Measurements from ENCODE around the gene SMPD1. TPM values are rescaled to one million over a fixed set of nuclear protein-coding genes. Genes with fewer than 3 reads are reported as not detected.

The SMPD1 gene
- total RNA-seq, 1 experiment from 2014 or later = 2.8 TPM

DNA sequence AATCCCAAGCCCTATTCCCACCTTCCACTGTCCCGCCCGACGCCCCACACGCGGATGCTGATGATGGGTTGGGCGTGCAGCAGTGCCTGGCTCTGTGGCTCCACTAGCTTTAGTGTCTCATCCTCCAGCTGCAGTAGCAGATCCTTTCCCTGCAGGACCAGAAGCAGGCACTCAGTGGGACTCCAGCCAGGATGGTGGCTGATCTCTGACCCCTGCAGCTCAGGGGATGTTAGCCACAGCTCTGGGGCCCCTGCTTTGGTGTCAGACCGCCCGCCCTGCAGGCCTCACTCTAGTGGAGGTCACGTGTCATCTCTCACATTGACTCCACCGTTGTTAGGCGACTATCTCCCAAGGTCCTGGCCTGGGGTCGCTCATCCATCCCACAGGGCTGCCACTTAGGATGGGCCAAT, 11.8 kb downstream of the SMPD1 start:
- Histone ChIP-seq H3K27ac (ENCODE audit: low read depth, low read length) (no peak overlapping the region), H3K36me3 (ENCODE audit: control insufficient read depth in 1 of 2, insufficient read depth in 2 of 2, low read length in 2 of 2) (no peaks in the 10 kb centered on the region), H4K20me1 (ENCODE audit: insufficient read depth) (no peaks in the 10 kb centered on the region), H3K4me2 (ENCODE audit: low read length) (no peak overlapping the region), H2AFZ (ENCODE audit: low read depth, low read length, poor library complexity, severe bottlenecking) (no peak overlapping the region), H3K4me1 (ENCODE audit: control insufficient read depth in 1 of 2, insufficient read depth in 2 of 2, low read length in 2 of 2) (peaks cover 4 to 12% of the 10 kb centered on the region in 2 experiments; a peak in 3 of 4 replicates), H3K9me2 (ENCODE audit: insufficient read depth) (no peaks in the 10 kb centered on the region), H3K27me3 (ENCODE audit: insufficient read depth, low read length) (no peaks in the 10 kb centered on the region), H3K79me2 (ENCODE audit: insufficient read depth, low read length) (no peaks in the 10 kb centered on the region), H3K9me3 (ENCODE audit: control insufficient read depth in 1 of 2, insufficient read depth in 1 of 2, low read depth in 1 of 2, low read length in 2 of 2) (no peaks in the 10 kb centered on the region), H3K4me3 (replicated peaks in 1 of 2; ENCODE audit: low read depth in 1 of 2, low read length in 2 of 2) (no peak overlapping the region), H3K9ac (ENCODE audit: low read length) (no peak overlapping the region)
- intact Hi-C loops (cut with micrococcal nuclease) = no loop called here
- ChIA-PET POLR2A (no interaction called here), CTCF (no interaction called here), RAD21 (ENCODE audit: low non-redundant PET in 1 of 2, low total read pairs in 2 of 2, uncharacterized antibody in 2 of 2, unreplicated experiment in 2 of 2) (no interaction called here)
- no TSS peak for BruUV-seq (replicated peaks)
- TF ChIP-seq EZH2 (IDR thresholded peaks at IDR 0.05) (no peak), SRF (IDR thresholded peaks at IDR 0.05; ENCODE audit: low read depth) (no peak), ELF1 (IDR thresholded peaks at IDR 0.05; ENCODE audit: borderline replicate concordance, low read depth) (no peak), RAD21 (IDR thresholded peaks at IDR 0.05; ENCODE audit: low read depth) (no peak), YY1 (IDR thresholded peaks at IDR 0.05; ENCODE audit: extremely low read depth, insufficient replicate concordance, low read depth, low read length) (no peak), FOSL1 (IDR thresholded peaks at IDR 0.05; ENCODE audit: low read depth) (no peak), TCF7L2 (IDR thresholded peaks at IDR 0.05; ENCODE audit: borderline replicate concordance, extremely low read depth, insufficient read depth, insufficient read length) (no peak), ZFX (IDR thresholded peaks at IDR 0.05) (no peak), SIN3A (IDR thresholded peaks at IDR 0.05; ENCODE audit: low read depth) (no peak), POLR2AphosphoS5 (IDR thresholded peaks at IDR 0.05; ENCODE audit: low read depth, low read length) (no peak), POLR2A (IDR thresholded peaks at IDR 0.05; ENCODE audit: borderline replicate concordance, extremely low read depth, insufficient read depth, insufficient read length) (no peak), JUND (IDR thresholded peaks at IDR 0.05) (no peak), EGR1 (IDR thresholded peaks at IDR 0.05; ENCODE audit: low read depth) (no peak), CBX3 (IDR thresholded peaks at IDR 0.05; ENCODE audit: low read depth) (no peak), ZNF274 (IDR thresholded peaks at IDR 0.05; ENCODE audit: low read depth, low read length) (no peak), EZH2phosphoT487 (IDR thresholded peaks at IDR 0.05; ENCODE audit: borderline replicate concordance) (no peak)
- TF ChIP-seq, protein P1, sequence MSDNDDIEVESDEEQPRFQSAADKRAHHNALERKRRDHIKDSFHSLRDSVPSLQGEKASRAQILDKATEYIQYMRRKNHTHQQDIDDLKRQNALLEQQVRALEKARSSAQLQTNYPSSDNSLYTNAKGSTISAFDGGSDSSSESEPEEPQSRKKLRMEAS (IDR thresholded peaks at IDR 0.05) = no peak
- TF ChIP-seq, protein P2, sequence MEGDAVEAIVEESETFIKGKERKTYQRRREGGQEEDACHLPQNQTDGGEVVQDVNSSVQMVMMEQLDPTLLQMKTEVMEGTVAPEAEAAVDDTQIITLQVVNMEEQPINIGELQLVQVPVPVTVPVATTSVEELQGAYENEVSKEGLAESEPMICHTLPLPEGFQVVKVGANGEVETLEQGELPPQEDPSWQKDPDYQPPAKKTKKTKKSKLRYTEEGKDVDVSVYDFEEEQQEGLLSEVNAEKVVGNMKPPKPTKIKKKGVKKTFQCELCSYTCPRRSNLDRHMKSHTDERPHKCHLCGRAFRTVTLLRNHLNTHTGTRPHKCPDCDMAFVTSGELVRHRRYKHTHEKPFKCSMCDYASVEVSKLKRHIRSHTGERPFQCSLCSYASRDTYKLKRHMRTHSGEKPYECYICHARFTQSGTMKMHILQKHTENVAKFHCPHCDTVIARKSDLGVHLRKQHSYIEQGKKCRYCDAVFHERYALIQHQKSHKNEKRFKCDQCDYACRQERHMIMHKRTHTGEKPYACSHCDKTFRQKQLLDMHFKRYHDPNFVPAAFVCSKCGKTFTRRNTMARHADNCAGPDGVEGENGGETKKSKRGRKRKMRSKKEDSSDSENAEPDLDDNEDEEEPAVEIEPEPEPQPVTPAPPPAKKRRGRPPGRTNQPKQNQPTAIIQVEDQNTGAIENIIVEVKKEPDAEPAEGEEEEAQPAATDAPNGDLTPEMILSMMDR (IDR thresholded peaks at IDR 0.05 in 2 of 3, conservative IDR thresholded peaks at IDR 0.05 in 1 of 3; ENCODE audit: borderline replicate concordance in 1 of 3, insufficient read depth in 1 of 3, low read depth in 2 of 3, low read length in 2 of 3) = no peak
- TF ChIP-seq, protein P3, sequence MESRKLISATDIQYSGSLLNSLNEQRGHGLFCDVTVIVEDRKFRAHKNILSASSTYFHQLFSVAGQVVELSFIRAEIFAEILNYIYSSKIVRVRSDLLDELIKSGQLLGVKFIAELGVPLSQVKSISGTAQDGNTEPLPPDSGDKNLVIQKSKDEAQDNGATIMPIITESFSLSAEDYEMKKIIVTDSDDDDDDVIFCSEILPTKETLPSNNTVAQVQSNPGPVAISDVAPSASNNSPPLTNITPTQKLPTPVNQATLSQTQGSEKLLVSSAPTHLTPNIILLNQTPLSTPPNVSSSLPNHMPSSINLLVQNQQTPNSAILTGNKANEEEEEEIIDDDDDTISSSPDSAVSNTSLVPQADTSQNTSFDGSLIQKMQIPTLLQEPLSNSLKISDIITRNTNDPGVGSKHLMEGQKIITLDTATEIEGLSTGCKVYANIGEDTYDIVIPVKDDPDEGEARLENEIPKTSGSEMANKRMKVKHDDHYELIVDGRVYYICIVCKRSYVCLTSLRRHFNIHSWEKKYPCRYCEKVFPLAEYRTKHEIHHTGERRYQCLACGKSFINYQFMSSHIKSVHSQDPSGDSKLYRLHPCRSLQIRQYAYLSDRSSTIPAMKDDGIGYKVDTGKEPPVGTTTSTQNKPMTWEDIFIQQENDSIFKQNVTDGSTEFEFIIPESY (IDR thresholded peaks at IDR 0.05; ENCODE audit: extremely low read depth, insufficient replicate concordance, low read length) = no peak
- ATAC-seq = no peak
- no peak for DNase-seq (ENCODE audit: low read depth, low spot score)

Measured in HCT116 (cell line).